ENCODE data around the gene FMN1.
"Not testable (repeated sequence)": the region's sequence is repeated elsewhere in the genome, so short reads cannot be mapped to it uniquely, and the experiment has no call there.

The FMN1 gene

DNA sequence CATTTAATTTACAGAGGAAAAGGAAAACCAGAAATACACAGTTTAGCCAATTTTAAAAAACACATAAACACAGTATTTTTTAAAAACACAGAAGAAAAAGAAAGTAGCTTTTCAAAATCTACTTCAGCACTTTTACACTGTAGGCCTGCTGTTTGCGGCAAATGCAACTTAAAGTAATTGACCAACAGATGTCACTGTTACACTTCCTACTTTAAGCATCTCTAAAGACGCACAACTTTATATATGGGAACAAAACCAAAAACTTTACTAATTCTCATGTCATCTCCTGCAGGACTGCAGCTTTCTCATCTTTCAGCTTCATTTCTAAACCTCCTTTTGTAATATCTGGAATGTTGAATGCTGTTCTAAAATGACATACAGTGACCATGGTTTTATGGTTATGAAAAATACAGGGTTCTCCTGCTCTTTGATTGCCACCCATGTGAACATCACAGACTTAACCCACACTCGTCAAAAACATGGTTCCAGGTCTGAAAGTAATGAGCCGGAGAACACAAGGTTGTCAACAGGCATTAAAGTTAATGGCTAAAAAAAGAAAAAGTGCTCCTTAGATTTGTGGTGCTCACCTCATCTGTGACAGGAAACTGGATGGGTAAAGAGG is 107.9 kb downstream of the FMN1 start:
- DNase-seq, result peak; percentile 57 to 73

DNA sequence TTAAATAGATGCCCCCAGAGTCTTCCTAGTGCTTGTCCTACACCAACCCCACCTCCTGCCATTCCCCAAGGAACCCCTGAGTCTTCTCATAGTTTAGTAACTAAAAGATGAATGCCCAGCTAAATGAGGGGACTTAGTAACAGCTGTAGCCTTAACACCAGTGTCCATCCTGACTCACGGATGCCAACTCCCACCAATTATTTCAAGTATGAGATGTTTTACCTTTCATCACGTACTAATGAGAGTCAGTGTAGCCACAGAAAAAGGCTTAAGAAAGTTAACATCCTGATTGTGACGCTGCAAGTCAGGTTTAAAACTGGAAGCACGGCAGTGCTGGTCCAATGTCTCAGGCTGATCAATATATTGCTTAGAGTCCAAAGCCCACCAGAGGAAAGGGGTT is 109.9 kb downstream of the FMN1 start:
- DNase-seq, result no peak

GRCh38 chr15:33083232-33084081 is 111.1 kb downstream of the FMN1 start:
- no peak for DNase-seq

DNA sequence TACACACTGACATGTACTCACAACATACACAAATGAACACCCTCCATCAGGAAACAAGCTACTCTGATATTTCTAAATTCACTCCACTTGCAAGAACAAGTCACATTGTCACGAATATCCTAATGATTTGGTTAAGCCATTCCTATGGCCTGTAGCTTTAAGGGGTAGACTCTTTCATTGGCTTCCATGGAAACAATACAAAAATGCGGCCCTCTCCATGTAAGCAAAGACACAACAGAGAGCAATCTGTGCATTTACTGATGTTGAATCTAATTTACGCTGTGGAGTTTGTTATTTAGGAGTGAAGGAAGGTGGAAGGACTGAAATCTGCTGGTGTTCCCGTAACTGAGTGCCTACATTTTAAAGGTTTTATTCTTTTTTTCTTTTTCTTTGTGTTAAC is 114.5 kb downstream of the FMN1 start:
- DNase-seq, result no peak

- no peak for DNase-seq
Measured at GRCh38 chr15:33078607-33079006, 115.9 kb downstream of the FMN1 start.

DNA sequence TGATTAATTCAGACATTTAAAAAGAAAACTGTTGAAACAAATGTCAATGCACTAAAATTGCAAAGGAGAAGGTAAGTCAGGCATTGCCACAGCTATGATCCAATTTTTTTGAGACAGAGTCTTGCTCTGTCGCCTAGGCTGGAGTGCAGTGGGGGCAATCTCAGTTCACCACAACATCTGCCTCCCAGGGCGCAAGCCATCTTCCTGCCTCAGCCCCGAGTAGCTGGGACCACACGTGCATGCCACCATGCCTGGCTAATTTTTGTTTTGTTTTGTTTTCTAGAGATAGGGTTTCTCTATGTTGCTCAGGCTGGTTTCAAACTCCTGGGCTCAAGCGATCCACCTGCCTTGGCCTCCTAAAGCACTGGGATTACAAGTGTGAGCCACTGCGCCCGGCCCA is 117.6 kb downstream of the FMN1 start:
- no peak for DNase-seq

- DNase-seq, result no peak
Measured at GRCh38 chr15:33074942-33075341, 119.6 kb downstream of the FMN1 start.

GRCh38 chr15:33074212-33074611 is 120.3 kb downstream of the FMN1 start:
- no peak for DNase-seq

DNA sequence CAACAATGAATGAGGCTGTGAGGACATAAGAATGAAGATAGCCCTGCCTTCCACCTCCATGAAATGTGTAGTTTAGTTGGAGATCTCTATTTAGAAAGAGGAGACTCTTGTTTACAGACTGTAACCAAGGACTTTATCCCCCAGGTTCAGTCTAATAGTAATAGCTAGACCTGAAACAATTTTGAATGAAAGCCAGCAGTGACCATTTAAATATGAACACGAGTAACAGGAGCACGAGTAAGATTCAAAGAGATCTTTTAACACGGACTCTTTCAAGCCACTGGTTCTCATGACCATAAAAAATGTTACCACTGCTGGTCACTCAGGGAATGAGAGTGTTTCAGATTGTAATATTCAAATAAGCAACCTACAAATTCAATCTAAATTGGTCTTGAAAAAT is 123.1 kb downstream of the FMN1 start:
- DNase-seq, result no peak

DNA sequence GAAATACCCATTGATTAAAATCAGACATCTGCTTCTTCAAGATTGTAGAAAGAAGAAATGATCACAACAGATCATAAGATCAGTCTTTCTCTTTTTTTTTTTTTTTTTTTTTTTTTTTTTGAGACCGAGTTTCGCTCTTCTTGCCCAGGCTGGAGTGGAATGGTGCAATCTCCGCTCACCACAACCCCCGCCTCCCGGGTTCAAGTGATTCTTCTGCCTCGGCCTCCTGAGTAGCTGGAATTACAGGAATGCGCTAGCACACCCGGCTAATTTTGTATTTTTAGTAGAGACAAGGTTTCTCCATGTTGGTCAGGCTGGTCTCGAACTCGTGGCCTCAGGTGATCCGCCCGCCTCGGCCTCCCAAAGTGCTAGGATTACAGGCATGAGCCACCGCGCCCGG is 124.6 kb downstream of the FMN1 start:
- DNase-seq, result not testable (repeated sequence)

DNA sequence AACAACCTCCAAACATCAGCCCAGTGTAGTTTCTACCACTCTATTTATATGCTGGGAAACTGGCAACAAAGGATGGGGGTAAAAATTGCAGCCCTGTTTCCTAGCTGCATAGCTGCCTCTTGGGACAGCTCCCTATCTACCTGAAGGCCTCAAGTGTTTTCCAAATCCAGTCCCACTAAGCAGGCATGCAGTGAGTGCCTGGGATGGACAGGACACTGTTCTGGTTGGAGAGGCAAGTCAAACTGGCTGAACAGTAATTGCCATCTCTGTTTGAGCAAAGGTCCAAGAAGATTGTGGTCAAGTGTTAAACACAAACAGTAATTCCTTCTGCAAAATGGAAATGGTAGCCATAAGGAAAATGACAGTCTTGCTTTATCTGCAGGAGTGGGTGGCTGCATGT is 125.4 kb downstream of the FMN1 start:
- no peak for DNase-seq

DNA sequence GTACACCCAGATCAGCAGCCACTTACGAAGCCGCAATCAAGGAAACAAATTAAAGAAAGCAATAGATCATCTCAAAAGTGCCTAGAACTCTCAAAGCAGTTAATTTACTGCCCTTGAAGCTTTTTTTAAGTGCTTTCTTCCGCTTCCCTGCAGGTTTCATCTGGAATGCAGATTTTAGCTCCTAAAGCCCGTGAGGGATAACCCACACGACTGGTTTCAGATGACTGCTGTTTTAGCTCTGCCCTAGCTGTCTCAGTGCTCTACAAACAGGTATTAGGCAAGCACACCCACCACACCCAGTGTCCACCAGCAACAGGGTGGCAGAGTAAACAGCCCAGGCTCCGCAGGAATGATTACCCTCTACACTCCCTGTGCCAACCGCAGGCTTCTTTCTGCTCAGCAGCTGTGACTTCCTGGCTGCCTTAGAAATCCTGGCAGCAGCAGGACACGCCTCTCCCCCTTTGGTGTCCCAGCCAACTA is 126.0 kb downstream of the FMN1 start:
- no peak for DNase-seq

DNA sequence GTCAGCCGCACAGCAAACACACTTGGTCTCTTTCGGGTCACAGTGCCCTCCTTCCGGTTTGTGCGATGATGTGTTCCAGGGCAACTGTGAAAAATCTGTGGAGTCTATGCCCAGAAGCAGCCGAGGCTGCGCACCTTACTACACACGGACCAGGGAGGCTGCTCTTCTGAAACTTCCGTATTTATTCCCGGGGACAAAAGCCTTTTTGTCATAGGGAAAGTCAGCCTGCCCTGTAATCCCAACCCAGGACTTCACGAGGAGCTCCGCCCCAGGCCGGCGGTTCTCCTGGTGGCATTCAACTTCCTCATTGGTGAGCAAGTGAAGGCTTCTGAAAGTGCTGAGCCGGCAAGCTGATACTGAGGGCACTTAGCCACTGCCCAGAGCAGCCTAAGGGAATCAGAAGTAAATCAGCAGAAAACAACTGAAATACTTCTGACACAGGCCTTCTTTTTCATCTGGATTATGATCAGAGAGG is 126.5 kb downstream of the FMN1 start:
- DNase-seq, result peak; percentile 15 to 31

- DNase-seq, result no peak
Measured at GRCh38 chr15:33067456-33067855, 127.1 kb downstream of the FMN1 start.

DNA sequence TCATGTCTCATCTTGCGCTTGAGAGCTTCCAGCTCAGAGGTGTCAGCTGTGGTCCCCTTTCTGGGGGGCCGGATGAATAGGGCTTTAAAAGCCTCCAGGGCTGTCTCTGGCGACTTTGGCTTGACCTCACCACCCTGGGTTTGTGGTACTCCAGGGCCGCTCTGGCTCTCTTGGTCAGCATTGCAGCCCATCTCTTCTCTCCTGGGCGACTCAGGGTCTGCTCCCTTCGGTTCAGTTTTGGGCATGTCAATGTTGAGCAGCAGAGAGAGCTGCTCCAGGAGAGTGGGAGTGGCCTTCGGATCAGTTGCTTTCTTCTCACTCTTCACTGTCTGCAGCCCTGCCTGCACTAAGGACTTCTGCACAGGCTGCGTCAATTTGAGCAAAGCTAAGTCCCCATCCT is 127.9 kb downstream of the FMN1 start:
- no peak for DNase-seq

GRCh38 chr15:33064878-33065277 is 129.6 kb downstream of the FMN1 start:
- DNase-seq, result no peak

DNA sequence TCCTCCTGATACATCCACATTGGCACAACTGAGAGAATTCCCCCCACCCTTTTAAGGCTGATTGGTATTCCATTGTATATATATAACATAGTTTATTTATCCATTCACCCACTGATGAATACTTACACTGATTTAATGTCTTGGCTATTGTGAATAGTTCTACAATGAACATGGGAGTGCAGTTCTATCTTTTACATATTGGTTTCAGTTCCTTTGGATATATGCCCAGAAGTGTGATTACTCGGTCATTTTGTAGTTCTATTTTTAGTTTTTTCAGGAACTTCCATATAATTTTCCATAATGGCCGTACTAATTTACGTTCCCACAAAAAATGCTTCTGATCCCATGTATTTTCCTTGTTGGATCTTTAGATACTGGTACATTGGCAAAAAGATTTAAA is 135.3 kb downstream of the FMN1 start:
- no peak for DNase-seq

- DNase-seq, result no peak
Measured at GRCh38 chr15:33057845-33058244, 136.7 kb downstream of the FMN1 start.

GRCh38 chr15:33055962-33056361 is 138.6 kb downstream of the FMN1 start:
- no peak for DNase-seq

- no peak for DNase-seq
Measured at GRCh38 chr15:33051528-33051927, 143.0 kb downstream of the FMN1 start.

- DNase-seq, result no peak
Measured at GRCh38 chr15:33048255-33048654, 146.3 kb downstream of the FMN1 start.

- no peak for DNase-seq
Measured at GRCh38 chr15:33047077-33047476, 147.4 kb downstream of the FMN1 start.

- no peak for DNase-seq
Measured at GRCh38 chr15:33046329-33046728, 148.2 kb downstream of the FMN1 start.

DNA sequence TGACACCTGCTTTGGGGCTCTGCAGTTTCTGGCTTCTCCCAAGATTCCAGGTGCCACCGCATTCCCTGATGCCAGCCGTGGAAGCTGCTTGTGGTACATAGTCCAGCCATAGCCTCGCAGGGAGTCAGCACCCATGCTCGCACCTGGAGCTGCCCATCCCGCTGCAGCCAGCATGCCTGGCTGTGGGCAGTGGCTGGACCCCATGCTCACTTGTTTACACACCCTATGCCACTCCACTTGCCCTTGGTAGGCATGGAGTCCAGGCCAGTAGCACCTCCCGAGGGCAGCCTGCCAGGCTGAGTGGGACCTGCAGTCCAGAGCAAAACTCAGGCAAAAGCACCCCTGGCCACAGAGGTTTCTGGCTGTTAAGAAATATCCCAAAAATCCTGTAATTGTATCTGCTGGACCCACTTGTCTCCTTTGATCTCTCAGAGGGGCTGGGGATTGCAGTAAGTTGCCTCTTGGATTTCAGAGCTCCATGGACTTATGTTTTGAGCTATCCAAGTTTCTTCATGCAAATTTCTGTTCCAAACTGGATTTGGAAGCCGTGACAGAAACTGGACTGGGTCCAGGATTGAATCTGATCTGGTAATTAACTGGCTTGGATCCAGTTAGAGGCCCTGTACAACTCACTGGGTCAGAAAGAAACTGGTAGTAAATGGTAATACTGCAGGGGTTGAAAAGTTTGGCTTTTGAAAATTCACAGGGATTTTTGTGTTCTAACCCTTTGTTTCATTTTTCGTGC is 149.3 kb downstream of the FMN1 start:
- no peak for DNase-seq
